ENCODE measurements around the gene SLC39A13. TPM values are rescaled to one million over a fixed set of nuclear protein-coding genes. Genes with fewer than 3 reads are reported as not detected.

SLC39A13 gene
- total RNA-seq: 48.3 and 50.5 TPM in 2 replicates

DNA sequence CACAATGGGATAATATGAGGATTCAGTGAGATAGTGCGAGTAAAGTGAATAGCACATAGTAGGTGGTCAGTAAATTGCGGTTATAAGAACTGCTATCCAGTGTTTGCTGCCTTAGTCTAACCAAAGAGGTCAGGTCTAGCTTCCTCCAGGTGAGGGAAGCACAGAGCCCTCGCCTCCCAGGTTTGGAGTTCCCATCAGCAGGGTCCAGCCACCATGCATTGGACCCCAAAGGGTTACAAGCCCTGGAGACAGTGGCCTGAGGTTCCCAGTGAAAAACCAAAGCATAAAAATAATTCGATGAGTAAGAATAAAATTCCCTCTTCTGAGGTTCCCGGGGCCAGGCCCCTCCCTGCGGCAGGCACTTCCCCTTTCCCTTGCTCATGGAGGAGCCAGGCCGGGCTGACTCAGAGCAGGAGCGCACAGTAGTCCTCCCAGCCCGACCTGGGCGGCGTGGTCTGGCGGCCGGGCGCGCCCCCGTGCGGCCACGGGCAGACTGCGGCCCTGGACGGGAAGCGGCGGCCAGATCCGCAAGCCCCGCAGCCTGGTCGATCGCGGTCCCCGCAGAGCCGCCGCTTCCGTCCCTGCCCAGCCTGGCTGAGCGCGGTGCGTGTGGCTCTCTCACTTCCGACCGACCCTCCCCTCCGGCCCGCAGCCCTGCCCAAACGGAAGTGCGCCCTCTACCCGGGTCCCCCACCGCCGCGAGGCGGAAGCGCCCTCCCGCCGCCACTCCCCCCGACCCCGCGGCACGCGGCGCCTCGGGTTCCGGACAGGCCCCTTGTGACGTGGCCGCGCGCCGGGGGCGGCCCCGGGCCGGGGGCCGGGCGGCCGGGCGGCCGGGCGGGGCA lies at the start of gene SLC39A13:
TSS of gene SLC39A13 (plus strand) at position 845 of the 845 bp plus-strand sequence. CDS start 1,505 bp downstream, outside the sequence.

GRCh38 chr11:47378010-47378835 lies 30.2 kb upstream of the SLC39A13 start, which contains the start of gene SPI1:
Gene SPI1, minus strand, starts transcription at chr11:47378547. Its CDS starts 194 bp downstream, at chr11:47378353.

GRCh38 chr11:47426062-47426956 lies 17.9 kb downstream of the SLC39A13 start, which contains the start of gene PSMC3:
Gene PSMC3, minus strand, starts transcription at chr11:47426439. Its CDS starts 160 bp downstream, at chr11:47426279.

GRCh38 chr11:47448566-47449427 lies 40.4 kb downstream of the SLC39A13 start, which contains the start of gene RAPSN:
Gene RAPSN, minus strand, starts transcription at chr11:47449136. Its CDS starts 172 bp downstream, at chr11:47448964.

Other genes starting within 250 kb of the SLC39A13 start
- 90.6 and 118 TPM in 2 replicates for gene ARFGAP2, start 231.7 kb upstream of the SLC39A13 start, total RNA-seq
- gene PACSIN3, start 222.2 kb upstream of the SLC39A13 start, total RNA-seq: 85.1 and 90.8 TPM in 2 replicates
- 48.5 and 52.1 TPM in 2 replicates for gene DDB2, start 193.6 kb upstream of the SLC39A13 start, total RNA-seq
- gene ACP2, start 159.8 kb upstream of the SLC39A13 start, total RNA-seq: 19.4 and 21.3 TPM in 2 replicates
- 7.2 and 8.9 TPM in 2 replicates for gene NR1H3, start 150.6 kb upstream of the SLC39A13 start, total RNA-seq
- gene MADD, start 138.5 kb upstream of the SLC39A13 start, total RNA-seq: 14.1 and 15.2 TPM in 2 replicates
- not detected in 2 replicates for gene MYBPC3, start 55.9 kb upstream of the SLC39A13 start, total RNA-seq
- not detected in 2 replicates for gene SPI1, start 30.0 kb upstream of the SLC39A13 start, total RNA-seq
- 136 and 162 TPM in 2 replicates for gene PSMC3, start 17.8 kb downstream of the SLC39A13 start, total RNA-seq
- gene RAPSN, start 40.5 kb downstream of the SLC39A13 start, total RNA-seq: not detected in 2 replicates
- gene CELF1, start 144.5 kb downstream of the SLC39A13 start, total RNA-seq: 41.8 and 52.2 TPM in 2 replicates
- gene PTPMT1, start 157.0 kb downstream of the SLC39A13 start, total RNA-seq: 126 and 182 TPM in 2 replicates
- 12.2 and 19.5 TPM in 2 replicates for gene KBTBD4, start 170.4 kb downstream of the SLC39A13 start, total RNA-seq
- gene NDUFS3, start 170.5 kb downstream of the SLC39A13 start, total RNA-seq: 92.2 and 107 TPM in 2 replicates
- not detected in 2 replicates for gene FAM180B, start 178.1 kb downstream of the SLC39A13 start, total RNA-seq
- gene C1QTNF4, start 185.8 kb downstream of the SLC39A13 start, total RNA-seq: 0.09 and 0.92 TPM in 2 replicates
- gene MTCH2, start 234.0 kb downstream of the SLC39A13 start, total RNA-seq: 103 and 173 TPM in 2 replicates

All from airway epithelial cell (primary cell).